GM18861 (cell line): ENCODE results near the gene CDH8.

Source experiments
- ATAC-seq: cut with Tn5 transposase; IDR thresholded peaks from one replicate; pipeline ENCODE4 v1.9.1; 2021; ENCODE audit not compliant: unreplicated experiment

Gene CDH8

DNA sequence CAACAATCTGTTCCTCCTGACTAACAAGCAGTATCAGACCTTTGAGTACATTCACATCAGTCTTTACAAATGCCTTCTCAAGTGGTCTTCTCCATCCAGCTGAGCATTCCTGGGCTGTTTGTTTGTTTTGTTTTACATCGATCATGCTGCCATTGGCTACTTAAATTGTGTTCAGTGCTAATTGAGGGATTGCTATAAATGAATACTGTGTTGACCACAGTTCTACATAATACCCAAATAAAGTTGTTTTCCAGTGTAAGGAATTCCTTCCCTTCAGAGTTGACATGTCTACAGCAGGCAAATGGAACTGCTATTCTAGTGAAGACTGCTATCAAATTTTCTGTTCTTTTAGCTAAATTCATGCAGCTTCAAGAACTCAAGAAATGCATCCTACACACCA lies 3.2 kb downstream of the CDH8 start:
- no peak for ATAC-seq

DNA sequence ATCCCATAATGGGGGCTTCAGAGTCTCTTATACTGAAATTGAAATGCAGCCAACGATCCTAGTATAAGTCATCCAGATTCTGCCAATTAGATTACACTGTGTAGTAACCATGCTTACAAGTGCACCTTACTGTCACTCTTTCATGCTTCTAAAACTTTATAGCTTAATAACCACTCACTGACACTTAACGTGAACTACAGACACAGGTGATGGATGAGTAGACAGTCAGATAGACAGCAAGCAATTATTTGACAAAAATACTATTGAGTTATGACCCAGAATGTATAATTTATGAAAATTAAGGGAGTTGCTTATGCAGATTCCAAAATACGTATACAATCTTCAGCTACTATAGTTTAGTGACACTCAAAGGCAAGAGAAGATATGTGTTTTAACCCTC lies 6.3 kb downstream of the CDH8 start:
- ATAC-seq: no peak

DNA sequence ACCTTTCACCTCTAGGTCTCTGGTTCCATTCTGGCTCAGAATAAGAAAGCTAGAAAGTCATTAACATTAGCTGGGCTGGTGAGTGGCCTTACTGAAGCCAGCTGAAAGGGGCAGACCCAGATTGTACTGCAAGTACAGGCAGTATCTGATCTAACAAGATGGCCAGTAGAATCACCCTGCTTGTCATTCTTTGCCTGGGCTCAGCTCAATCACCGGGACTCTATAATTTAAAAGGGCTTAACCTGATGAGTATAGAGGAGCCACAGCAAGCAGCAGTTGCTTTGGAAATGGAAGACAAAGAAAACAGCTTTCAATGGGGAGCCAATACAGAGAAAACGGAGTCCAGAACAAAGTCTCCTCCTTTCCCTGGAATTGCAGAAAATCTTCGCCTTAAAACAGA lies 13.6 kb downstream of the CDH8 start:
- no peak for ATAC-seq

DNA sequence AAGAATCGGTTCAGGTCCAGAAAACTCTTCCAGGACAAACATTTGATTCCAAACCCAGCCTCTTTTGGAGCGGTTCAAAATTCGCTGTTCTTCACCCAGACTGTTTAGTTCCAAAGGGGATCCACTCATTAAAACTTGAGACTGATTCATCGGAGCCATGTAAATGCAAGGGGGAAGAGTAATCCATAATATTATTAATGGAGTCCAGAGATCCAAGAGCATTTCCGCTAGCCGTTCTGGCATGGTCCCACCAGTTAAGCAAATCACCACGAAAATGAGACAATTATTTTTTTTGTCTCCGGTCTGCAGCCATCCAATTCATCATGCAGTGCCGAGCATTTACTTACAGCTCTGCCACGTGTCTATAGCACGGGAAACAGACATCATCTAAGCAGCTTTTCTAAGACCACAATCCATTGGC lies 15.1 kb downstream of the CDH8 start:
- ATAC-seq: no peak

DNA sequence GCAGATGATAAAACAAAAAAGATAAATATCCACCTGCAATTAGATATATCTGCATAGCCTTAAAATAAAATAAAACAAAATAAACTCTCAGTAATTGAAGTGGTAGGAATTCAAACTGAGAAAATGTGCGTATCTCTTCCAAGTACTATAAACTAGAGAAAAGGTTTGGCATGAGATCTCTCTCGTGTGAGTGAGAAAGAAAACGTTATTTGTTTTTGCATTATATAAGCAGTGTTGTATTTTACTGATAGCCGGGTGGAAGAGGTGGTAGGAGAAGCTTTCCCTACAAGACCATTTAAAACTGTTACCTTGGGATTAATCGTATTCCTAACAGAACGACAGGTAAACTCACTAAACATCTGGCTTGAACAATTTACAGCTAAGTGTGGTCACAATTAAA lies 15.6 kb downstream of the CDH8 start:
- no peak for ATAC-seq

DNA sequence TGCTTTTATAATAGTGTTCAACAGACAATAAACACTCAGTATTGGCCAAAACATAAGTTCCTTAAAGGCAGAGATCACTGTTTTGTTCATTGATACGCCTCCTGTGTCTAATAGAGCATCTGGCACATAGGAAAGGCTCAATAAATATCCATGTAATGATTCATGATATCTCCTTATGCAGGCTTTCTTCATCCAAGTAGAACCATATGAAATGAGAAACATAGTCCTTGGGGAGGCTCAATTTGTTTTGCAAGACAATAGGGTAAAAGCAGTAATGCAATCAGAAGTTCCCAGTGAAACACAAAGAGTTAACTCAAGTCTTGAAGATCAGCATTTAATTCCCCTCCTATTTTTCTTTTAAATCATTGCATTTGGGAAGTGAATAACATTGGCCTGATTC lies 16.4 kb downstream of the CDH8 start:
- no peak for ATAC-seq

DNA sequence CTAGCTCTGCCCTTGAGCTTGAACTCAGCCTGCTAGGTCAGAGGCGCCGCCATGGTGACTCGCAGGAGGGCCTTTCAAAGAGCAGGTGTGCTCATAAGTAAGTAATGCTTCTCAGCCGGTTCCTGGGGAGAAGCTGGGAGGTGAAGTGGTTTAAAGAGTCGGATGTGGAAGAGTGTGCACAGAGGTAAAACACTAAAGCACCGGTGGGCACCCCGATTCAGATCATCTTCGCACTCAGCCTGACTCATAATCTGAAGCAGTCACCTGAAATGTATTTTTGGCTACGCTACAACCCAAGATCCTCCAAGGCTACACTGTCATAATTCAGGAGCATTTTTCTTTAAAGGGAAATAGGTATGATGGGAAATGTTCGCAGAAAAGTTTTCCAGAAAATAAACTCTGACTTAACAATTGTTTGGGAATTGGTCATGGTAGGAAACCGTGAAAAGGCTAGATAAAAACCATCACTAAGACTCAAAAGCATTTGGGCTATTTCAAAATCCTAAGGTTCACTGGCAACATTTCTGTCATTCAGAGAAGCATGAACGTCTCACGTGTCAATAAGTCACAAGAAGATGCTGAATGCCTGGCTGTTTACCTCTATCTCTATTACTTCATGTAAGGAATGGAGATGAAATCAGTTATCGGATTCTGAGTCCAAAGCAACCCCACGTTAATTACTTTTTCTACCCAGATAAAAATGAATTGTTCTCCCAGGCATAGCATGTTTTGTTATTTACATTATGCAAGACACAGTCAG lies 17.8 kb downstream of the CDH8 start:
- ATAC-seq: no peak

DNA sequence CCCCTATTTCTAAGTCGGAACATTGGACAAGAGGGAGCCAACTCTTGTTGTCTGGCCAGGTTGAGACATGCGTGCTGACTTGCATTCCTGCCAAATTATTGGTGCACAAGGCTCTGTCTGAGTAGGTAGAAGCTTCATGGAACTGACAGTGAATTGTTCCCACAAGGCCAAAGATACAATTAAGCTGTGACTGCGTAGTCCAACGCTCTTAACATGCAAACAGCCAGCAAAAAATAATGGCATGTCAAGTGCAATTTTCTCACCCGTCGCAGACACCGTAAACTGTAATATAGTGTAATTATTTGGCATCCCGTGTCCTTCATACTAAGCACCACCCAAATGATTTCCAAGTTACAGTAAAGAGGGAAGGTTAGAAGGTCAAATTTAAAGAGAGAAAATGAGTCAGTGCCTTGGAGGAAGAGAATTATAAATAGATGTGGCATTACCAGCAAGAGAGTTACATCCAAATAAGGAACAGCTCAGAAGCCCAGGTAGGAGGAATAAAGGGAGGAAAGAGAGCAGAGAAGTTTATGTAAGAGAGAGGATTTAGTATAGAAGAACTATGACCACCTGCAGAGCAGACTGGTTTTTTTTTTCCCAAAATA lies 21.8 kb downstream of the CDH8 start:
- no peak for ATAC-seq

DNA sequence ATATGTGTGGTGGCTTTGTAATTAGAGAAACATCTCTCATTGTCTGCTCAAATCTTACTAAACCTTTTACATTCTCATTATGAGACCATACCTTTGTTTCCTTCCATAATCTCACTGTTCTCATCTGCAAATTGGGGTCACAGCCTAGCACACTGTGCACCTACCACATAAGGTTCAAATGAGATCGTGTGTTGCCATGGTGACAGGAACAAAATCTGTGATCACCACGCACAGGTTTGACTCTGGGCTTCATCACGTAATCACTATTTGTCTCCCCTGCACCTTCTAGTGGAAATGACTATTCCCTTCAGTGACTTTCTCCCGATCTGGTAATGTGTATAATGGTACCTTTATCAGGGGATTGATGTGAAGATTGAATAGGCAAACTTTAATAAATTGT lies 26.1 kb downstream of the CDH8 start:
- ATAC-seq: no peak

DNA sequence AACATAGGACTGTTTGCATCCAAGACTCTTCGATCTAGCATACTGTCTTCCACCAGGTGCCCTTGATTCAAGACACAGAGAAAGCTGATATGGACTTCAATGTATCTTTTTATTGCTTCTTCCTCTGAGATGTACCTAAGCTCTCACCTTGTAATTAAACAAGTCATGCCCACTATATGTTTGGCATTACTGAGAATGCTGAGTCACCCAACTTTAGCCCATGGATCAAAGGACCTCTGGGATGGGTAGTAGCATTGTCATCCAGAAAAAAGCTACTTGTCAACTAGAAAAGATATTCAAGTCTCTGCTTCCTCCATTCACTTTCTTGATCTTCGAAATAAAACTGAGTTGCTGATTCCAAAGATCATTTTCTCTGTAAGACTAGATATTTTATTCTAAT lies 37.8 kb downstream of the CDH8 start:
- ATAC-seq: no peak

DNA sequence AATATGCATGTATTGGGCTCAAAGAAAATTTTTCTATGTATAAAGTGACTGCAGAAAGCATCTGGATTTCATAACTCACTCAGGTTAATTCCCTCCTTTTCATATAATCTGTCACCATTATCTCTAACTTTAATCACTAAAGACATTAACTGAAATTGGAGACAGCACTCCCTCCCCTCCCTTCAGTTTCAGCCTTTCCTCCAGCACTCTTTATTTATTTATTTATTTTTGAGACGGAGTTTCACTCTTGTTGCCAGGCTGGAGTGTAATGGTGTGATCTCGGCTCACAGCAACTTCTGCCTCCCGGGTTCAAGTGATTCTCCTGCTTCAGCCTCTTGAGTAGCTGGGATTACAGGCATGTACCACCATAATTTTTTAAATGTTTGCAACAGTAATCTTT lies 43.1 kb downstream of the CDH8 start:
- no peak for ATAC-seq

DNA sequence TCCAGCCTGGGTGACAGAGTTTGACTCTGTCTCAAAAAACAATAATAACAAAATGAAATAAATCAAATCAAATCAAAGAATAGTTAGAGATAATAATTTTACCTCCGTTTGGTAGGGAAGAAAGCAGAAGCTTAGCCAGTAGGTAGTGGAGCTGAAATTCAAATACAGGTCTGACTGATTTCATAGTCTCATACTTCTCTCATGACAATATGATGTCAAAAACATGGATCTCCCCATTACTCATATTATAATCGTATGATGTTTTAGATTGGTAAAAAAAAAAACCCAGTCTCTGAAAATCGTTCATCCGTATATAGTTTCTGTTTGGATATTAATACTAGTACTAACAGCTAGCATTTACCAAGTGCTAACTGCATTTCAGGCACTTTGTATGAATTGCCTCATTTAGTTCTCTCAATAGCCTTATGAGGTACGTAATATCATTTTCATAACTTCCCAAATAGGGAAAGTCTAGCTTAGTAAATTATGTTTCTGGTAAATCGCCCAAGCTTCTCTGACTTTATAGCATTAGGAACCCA lies 48.7 kb downstream of the CDH8 start:
- ATAC-seq: no peak

DNA sequence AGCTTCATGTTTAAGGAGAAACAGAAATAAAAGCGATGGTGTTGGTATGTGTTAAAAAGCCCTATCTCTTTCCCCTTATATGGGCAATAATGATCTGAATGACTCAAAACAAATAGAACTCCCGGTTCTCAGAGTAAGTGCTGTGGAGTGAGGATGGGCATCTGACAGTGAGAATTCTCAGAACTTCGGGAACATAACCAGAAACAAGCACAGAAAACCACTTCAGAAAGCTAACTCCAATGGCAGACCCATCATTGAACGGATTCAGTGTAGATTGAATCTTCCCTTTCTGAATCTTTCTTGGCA lies 67.2 kb downstream of the CDH8 start:
- no peak for ATAC-seq

DNA sequence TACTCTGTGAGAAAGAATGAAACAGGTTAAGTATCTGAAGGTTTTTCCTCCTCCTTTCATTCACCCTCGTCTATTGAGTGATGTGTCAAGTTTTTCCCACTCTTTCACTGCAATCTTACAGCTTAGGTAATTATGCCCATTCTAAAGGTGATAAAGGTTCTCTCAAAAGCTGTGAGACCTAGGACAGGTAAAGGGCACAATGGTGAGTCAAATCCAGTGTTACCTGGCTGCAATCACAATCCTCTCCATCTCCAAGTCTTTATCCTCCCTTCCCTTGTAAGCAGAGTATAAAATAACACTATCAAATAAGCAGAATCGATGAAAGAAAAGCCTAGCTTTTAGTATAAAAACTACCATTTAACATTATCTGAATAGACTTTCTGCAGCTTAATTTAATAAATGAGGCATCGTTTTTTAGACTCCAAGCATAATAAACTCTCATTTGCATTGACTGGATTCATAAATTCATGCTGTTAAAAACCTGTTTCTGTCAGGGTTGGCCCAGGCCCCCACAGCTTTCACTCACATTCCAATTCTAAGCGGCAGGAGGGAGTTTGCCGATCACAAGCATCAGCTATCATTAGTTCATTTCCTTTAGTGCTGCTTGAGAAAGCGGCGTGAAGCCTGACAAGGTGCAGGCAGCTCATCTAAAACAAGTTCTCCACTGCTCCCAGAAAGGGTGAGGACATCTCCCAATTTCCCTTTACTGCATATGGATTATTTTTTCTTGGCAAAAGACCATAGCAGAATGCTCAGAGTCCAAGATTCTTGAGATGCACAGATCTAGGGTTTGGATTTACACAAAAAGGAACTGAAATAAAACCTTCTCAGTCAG lies 67.8 kb downstream of the CDH8 start:
- no peak for ATAC-seq

DNA sequence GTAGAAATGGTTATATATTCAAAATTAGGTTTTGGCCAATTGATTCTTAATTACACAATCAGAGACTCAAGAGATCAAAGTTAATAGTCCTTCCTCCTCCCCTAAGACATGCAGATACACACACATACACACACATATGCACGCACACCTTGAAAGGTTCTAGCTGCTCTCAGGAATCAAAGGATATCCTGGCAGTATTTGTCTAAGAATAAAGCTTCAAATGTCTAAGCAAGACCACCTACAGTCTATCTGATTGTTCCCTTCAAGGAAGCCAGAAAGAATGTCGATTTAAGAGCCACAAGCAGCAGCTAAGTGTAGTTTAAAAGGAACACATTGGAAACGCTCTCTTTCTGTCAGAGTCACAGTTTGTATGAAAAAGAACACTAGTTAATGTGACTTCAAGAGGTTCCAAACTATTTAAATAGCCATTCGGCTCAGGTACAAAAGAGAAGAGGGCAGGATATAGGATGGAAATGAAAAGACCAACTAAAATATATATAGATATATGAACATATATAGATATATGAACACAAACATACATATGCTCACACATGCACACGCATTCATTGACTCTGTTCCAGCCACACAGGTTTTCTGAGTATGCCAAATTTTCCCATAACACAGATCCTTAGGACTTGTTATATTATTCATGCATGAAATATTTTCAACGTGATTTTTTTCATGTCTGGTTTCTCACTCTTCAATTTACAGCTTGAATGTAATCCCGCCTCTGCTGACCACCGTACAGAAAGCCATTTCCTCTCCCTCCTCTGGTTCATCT lies 79.0 kb downstream of the CDH8 start:
- ATAC-seq: no peak

DNA sequence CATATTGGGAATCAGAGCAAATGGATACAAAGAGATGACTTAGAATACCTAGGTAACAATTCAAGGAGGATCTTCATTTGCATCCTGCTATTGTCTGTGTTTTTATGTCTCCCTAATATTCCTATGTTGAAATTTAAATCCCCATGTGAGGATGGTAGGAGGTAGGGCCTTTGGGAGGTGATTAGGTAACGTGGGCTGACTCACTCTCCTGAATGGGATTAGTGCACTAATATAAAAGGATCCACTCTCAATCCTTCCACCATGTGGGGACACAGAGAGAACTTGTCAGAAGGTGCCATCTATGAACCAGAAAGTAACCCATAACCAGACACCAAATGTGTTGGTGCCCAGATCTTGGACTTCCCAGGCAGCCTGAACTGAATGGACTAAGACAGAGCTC lies 83.4 kb downstream of the CDH8 start:
- ATAC-seq: no peak

DNA sequence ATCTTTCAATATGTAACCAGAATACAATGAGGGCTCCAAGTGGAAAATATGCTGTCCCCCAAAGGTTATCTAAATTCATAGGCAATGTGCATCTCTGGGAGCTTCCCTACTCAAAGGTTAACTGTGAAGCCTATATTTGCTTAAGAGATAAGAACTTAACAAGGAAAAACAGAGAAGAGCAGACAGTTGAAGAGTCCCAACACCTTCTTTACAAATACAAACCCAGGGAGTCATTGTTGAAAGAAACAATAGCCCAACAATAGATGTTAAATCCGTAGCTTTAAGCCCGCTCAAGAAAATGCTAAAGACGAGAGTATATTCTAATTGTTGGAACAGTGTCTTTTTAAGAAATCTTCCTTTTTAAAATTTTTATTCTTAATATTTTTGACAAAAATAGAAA lies 87.8 kb downstream of the CDH8 start:
- no peak for ATAC-seq

DNA sequence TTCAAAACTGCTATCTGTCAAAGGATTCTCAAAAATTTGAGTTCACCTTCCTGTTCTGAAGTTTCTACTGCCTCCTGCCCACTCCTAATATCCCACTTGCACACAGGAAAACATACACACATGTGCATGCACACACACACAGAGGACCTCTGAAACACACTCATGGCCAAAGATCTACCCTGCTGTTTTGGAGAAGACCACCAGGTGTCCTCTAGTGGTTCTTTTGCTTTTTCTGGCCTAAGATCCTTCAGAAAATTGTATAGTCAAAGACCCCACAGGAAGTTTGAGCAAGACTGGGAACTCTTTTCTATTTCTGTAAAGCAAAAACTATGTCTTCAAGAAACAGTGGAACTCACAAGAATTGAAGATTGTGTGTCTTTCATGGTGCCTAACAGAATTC lies 90.2 kb downstream of the CDH8 start:
- ATAC-seq: no peak

DNA sequence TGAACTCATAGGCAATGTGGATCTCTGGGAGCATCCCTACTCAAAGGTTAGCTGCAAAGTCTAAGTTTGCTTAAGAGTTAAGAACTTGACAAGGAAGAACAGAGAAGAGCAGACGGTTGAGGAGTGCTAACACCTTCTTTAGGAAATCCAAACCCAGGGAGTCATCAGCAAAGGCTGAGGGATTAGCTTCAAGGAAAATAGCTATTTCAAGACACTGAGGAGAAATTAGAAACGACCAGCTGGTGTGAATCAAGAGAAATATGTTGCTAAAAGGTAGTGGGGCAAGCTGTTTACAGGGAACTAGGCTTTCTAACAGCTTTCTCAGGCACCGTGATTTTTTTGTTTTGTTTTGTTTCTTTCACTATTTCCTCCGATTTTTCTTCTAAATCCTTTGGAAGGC lies 90.7 kb downstream of the CDH8 start:
- no peak for ATAC-seq

DNA sequence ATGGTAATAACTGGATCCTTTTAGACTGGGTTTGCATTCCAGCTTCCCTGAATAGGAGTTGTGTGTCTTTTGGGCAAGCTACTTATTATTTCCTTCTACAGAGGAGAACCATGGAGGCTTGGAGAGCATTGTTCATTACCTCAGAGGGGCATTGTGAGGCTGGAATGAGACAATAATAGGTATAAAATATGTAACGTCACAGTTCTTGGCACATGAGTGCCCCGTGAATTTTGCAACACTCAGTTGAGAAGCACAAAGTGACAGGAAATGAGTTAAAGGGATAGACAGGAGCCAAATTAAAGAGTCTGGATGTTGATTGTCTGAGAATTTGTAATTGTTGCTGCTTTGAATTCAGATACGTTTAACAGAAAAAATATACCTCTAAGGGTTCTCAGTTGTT lies 92.2 kb downstream of the CDH8 start:
- ATAC-seq: no peak

DNA sequence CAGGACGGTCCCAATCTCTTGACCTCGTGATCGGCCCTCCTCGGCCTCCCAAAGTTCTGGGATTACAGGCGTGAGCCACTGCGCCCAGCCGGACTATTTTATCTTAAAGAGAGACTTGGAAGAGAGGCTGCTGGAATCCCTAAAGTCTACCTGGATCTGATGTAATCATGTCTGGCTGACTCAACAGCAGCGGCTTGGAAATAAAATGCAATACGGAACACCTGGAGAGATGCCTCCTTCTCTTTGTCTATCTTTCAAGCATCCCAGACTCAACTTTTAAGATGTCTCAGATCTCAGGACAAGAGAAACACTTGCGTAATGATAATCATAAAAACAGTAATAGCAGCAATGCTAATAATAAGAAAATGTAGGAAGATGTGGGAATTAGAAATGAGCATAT lies 95.6 kb downstream of the CDH8 start:
- no peak for ATAC-seq
